Measurements from ENCODE around the gene HOXB5.

HOXB5 gene

DNA sequence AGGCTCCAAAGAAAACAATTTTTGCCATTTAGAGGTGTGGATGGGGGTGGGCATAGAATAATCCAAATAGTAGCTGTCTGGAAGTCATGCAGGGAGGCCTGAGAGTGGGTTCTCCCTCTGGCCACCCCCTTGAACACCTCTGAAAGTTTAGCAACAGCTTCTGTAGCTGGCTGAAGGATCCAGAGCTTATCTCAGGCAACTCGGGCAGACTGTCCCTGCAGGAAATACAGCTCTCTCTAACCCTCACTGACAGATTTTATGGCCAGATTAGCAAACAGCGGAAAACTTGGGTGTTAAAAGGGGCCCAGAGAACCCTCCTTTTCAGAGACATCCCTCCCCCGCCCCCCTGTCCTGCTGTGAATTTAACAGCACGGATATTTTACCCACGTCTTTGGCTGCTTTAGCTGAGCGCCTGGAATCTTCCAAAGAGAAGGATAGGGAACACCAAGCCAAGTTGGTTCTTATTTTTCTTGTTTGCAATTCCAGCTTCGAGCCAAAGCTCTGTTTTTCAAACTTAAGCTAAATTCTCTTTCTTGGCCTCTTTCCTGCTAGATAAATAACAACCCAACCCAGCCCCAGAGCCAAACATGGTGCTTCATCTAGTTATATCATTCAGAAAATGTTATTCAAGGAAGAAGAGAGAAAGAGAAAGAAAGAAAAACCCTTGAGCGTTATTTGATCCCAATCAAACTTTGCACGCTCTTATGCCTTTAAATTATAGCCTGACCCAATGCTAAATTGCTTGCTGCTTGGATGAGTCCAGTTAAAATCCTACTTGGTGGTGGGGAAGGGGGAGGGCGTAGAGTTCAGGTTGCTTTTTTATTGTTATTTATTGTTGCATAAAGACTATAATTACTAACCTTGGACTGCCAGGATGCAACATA, 46.4 kb downstream of the HOXB5 start:
- no peak for DNase-seq

DNA sequence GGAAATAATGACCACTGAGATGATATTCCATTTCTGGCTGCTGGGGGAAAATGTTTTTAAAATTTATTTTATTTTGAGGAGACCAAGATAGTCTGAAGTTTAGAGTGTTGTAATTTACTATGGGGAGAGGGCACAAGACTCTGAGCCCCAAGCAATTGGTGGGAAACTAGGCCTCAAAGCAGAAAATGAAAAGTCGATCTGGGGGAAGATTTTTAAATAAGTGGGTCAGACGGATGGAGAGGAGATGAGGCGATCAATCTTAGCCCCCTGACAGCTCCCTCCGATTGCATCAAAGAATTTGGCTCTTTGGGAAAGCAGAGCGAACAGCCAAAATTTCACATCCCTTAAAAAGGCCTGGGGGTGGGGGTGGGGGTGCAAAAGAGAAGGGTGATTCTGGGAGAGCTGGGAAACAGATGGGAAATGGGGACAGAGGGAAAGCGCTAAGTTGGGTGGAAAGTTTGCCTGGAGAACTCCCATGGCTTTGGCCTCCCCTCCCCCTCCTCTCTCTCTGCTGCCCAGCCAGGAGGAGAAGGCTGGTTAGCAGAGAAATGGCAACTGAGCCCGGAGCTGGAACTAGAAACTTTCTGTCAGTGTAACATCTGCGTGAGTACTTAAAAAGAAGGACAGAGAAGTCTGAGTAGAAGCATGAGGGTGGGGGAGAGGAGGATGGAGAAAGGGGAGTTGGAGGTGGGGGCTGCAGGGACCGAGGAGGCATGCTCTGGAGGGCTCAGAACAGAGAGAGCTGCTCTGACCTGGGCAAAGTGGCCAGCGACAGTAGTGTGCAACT, 47.2 kb downstream of the HOXB5 start:
- no peak for DNase-seq

DNA sequence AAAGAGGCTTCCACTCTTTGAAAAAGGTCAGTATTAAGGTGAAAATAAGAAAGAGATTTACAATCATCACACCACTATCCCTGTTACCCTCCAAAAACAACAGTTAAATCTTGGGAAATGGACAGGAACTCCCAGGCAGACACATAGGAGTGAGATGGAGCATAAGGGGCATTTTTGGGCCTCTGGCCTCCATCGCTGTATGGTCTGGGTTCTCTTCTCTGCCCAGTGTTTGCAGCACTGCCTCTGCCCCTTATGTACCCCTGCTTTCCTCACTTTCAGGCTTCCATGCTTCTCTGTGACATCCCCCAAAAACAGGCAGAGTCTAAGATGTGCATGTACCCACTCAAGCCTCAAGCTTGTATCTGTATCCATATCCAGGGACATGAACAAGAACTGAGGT, 48.0 kb downstream of the HOXB5 start:
- no peak for DNase-seq

DNA sequence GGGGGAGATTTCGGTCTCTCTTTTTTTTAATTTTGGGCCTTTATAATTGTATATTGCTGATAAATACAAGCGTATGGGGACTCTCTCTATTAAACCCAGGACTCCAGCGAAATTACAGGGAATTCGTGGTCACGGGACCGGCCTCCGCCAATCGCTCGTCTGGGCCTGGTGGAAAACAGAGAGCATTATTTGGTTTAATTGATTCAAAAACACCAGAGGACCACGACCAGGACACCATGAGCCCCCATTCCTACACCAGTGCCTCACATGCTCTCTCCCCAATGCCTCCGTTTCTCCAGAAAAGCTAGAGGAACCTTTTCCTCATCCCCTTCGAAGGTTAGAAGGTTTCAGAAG, 48.6 kb downstream of the HOXB5 start, which contains the start of gene HOXB2:
HOXB2 (minus strand) TSS at position 88 of the 354 bp plus-strand sequence. CDS start 198 bp downstream, outside the sequence.
- no peak for DNase-seq

DNA sequence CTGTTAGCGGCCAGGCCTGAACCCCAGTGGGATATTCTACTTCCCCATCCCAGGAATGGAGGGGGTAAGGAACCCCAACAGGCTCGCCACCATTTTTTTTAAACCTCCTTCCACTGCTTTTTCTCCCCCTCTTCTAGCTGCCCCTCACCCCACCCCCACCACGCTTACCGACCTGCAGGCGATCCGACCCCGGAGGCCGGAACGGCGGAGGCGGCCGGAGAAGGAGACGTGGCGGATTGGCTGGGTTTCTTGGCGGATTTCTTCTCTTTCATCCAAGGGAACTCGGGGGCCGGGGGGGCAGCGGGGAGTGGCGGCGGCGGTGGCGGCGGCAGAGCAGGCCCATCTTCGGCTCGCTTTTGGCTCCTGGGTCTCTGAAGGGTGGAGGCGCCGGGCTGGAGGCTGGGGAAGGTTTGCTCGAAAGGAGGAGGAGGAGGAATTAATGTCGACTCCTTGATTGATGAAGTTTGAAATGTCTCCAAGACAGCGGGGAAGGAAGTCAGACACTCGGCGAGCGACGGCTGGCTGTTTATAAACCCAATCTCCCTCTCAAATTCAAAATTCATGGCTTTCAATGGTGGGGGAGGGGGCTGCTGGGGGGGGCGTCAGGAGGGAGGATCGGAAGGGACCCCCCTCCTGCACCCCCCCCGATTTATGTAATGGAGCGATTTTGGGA, 49.1 kb downstream of the HOXB5 start:
- peak; percentile 78 for DNase-seq

DNA sequence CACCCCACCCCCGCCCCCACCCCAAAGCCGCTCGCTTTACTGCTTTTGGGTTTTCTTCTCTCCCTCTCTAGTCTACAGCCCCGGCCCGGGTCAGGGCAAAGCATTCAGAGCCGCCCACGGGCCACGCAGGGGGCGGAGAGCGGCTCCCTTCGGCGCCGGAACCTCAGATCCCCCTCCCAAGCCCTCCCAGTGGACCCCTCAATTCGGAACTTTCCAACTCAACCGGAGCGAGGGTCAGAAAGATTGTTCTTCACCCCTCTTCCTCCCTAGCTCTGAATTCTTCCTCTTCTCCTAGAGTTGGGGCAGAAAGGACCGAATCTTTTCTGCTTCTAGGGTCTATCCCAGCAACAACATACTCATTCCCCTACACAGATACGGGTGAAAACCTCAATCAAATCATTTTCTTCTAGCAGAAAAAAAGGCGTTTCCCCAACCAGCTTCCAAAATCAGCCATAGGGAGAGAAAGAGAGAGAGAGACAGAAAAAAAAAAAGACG, 49.7 kb downstream of the HOXB5 start:
- DNase-seq, result peak; percentile 80

DNA sequence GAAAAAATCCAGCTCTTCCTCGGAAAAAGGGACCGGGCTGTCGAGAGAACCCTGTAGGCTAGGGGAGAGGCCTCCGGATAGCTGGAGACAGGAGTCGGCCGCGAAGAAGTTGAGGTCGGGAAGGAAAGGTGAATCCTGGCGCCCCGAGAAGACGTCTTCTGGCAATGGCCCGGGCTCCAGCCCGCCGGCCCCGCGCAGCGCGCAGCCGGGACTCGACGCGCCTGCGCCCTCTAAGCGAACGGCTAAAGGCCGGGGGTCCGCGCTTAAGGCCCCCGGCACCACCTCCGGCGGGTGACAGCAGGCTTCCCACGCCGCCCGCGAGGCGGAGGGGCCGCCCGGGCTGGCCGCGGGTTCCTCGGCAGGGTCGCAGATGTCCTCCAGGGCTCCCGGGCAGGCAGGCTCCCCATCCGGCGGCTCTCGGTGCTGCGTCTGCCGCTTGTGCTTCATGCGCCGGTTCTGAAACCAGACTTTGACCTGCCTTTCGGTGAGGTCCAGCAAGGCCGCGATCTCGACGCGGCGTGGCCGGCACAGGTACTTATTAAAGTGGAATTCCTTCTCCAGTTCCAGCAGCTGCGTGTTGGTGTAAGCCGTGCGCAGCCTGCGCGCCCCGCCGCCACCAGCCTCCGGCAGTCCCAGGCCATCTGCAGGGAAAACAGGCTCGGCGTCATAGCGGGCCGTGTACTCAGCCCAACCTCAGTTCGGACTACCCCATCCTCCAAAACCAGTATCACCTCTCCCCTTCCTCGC, 50.3 kb downstream of the HOXB5 start:
- peak; percentile 84 for DNase-seq

DNA sequence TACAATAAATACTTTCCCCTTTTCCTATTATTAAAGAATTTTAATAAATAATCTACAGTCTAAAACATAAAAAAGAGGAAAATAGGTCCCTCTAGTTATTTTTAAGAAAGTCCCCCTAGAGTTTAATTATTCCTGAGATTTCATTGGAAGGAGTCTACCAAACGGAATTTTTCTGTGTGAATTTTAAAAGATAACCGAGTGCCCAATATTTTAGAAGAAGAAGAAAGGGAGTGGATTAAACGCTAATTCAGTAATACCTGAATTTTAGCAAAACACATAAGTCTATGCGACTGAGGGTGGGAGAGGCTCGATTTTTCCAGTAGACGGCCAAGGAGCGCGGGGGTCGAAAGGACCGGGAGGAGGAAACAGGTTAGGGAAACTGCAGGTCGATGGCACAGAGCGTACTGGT, 50.9 kb downstream of the HOXB5 start:
- DNase-seq, result no peak

DNA sequence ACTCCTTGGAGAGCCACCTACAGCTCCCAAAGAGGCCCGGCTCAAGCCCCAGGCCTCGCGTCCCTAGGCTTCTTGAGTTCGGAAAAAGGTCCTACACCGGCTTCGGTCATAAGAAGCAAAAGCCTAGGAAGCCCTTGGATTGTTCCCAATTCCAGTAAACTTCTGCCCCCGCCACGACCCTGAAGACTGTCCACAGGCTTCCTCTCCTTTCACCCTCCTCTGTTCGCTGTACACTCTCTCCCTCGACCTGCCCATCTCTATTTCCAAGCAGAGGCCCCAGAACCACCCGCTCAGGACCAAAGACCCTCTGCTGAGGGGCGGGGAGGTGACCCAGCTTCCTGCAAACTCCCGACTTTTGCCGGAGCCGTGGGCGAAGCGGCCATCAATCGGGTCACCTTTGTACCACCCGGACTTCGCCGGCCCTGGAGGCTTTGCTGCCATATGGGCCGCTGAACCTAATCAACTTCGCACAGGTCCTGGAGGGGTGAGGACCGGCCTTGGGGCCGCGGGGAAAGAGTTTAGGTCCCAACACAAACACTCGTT, 51.4 kb downstream of the HOXB5 start:
- peak; percentile 67 for DNase-seq

DNA sequence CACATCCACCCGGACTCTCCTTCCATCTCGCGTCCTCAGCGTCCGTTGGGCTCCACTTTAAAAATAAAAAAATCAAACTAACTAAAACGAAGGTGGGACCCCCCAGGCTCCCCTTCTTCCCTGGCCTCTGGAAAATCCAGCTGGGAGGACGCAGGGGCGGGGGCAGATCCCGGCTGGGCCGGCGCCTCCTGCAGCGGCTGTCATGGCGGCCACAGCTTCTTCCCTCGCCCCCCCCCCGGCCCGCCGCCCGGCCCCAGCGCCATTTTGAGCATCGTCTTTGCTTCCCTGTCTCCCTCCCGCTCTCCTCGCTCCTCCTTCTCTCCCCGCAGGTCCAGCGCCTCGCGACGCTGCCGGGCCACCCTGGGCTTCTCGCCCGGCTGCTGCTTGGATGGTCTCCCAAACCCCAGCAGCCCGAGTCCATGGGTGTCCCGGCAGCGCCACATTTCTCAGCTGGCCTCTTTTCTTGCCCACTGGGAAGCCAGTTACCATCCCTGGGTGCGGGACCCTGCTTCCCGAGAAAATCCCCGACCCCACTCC, 51.9 kb downstream of the HOXB5 start:
- DNase-seq, result peak; percentile 78

Measured in activated effector memory CD4-positive, alpha-beta T cell treated with anti-CD3 and anti-CD28 coated beads, Interleukin-2, amount 50 U/mL, for 16 hours (primary cell).